NCI-H2029 treated with DMSO at 0.1 percent for 48 hours (cell line): ENCODE measurements around the gene SLC40A1.
A peak's percentile ranks its signal among the peaks of the same experiment; 100 is the strongest.
"Not testable (repeated sequence)": the region's sequence is repeated elsewhere in the genome, so short reads cannot be mapped to it uniquely, and the experiment has no call there.

ENCODE experiments used
- DNase-seq: peaks from one replicate; lab custom pipeline; 2025; lab: John Stamatoyannopoulos, UW

Gene SLC40A1

GRCh38 chr2:189580658-189581353, at the start of gene SLC40A1:
Gene SLC40A1, minus strand, starts transcription at chr2:189580786. Its CDS starts 326 bp downstream, at chr2:189580460.
- no peak for DNase-seq

- no peak for DNase-seq
These were observed 49.2 kb upstream of the SLC40A1 start for GRCh38 chr2:189629531-189630453.

- no peak for DNase-seq
These were observed 48.4 kb upstream of the SLC40A1 start for GRCh38 chr2:189628817-189629530.

GRCh38 chr2:189627789-189628188, 47.2 kb upstream of the SLC40A1 start:
- DNase-seq = no peak

GRCh38 chr2:189625636-189626035, 45.0 kb upstream of the SLC40A1 start:
- DNase-seq = no peak

- DNase-seq = no peak
These were observed 44.2 kb upstream of the SLC40A1 start for GRCh38 chr2:189624648-189625355.

- DNase-seq = no peak
These were observed 42.5 kb upstream of the SLC40A1 start for GRCh38 chr2:189623049-189623448.

GRCh38 chr2:189621781-189622180, 41.2 kb upstream of the SLC40A1 start:
- DNase-seq = no peak

GRCh38 chr2:189618197-189618596, 37.6 kb upstream of the SLC40A1 start:
- DNase-seq = no peak

GRCh38 chr2:189614585-189614984, 34.0 kb upstream of the SLC40A1 start:
- DNase-seq = no peak

- no peak for DNase-seq
These were observed 33.2 kb upstream of the SLC40A1 start for GRCh38 chr2:189613650-189614420.

GRCh38 chr2:189613077-189613636, 32.6 kb upstream of the SLC40A1 start:
- peak; percentile 14 for DNase-seq

GRCh38 chr2:189610700-189611099, 30.1 kb upstream of the SLC40A1 start:
- DNase-seq = no peak

GRCh38 chr2:189609853-189610252, 29.3 kb upstream of the SLC40A1 start:
- DNase-seq = no peak

- no peak for DNase-seq
These were observed 28.8 kb upstream of the SLC40A1 start for GRCh38 chr2:189609423-189609816.

GRCh38 chr2:189608795-189609422, 28.3 kb upstream of the SLC40A1 start:
- no peak for DNase-seq

GRCh38 chr2:189608170-189608569, 27.6 kb upstream of the SLC40A1 start:
- no peak for DNase-seq

- DNase-seq = no peak
These were observed 21.6 kb upstream of the SLC40A1 start for GRCh38 chr2:189602233-189602632.

GRCh38 chr2:189601652-189602051, 21.1 kb upstream of the SLC40A1 start:
- DNase-seq = not testable (repeated sequence)

- DNase-seq = no peak
These were observed 20.5 kb upstream of the SLC40A1 start for GRCh38 chr2:189601043-189601442.
